Daoy (cell line): ENCODE data around the gene C1QL2. TPM values are rescaled to one million over a fixed set of nuclear protein-coding genes. Genes with fewer than 3 reads are reported as not detected.

Source experiments
- DNase-seq: peaks from one replicate; pipeline ENCODE4 v3.0.0-alpha.2; 2015; ENCODE audit warnings: low read depth
- total RNA-seq: library from RNA; depleted of rRNA; stranded (reverse); fragments of >200 nt; shearing (Covaris generic); gene quantifications from 2 replicates; pipeline ENCODE4 v1.2.3, GENCODE V29; 2014

Gene C1QL2
- total RNA-seq, 1 experiment from 2014 or later = not detected

DNA sequence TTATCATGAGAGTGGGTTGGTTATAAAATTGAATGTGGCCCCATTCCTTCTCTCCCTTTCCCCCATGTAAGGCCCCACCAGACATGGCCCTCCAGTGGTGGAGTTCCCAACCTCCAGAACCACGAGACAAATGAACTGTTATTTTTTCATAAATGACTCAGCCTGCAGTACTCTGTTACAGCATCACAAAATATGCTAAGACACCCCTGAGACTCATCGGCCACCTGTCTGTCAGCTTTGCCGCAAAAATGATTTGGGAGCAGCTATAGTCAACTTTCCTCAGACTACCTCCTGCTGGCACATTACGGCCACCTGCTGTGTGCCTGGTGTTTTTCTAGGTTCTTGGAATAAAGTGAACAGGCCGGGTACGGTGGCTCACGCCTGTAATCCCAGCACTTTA, 21.4 kb upstream of the C1QL2 start:
- peak; percentile 73 for DNase-seq

GRCh38 chr2:119179202-119179601, 20.7 kb upstream of the C1QL2 start:
- DNase-seq = peak; percentile 73

DNA sequence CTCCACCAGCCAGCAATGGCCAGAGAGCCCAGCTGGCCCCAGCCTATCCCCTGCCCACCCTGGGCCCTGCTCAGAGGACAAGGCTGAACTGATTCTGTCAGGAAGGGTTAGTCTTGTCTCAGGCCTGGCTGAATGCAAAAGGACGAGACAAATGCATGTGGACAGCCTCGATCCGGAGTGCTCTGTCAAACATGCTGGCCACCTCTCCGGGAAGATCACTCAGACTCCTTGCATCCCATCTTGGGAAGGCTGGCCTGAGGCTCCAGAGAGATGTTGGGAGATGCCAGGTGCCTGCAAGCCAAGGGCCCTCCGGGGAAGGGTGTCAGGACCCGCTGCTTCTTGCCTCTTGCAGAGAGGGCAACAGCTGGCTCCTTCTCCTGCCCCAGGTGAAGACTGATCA, 20.2 kb upstream of the C1QL2 start:
- DNase-seq = no peak

- no peak for DNase-seq
Observed at GRCh38 chr2:119177838-119178190, 19.3 kb upstream of the C1QL2 start.

- no peak for DNase-seq
Observed at GRCh38 chr2:119177171-119177837, 18.8 kb upstream of the C1QL2 start.

DNA sequence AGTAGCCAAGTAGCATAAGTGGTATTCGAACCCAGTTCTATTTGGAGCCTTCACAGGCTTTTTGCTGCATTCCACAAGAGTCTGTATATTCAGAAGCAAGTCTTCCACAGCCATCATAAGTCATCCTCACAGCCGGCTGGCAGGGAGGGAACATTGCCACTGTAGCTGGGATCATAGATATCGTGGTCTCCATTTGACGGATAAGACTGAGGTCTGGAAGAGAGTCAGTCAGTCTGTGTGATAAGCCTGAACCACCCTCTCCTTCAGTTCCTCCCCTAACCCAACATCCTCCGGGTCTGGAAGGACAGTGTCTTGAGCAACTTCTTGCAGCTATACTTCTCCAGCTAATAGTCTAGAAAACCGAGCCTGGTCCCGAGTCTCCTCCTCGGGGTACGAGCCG, 17.0 kb upstream of the C1QL2 start:
- no peak for DNase-seq

DNA sequence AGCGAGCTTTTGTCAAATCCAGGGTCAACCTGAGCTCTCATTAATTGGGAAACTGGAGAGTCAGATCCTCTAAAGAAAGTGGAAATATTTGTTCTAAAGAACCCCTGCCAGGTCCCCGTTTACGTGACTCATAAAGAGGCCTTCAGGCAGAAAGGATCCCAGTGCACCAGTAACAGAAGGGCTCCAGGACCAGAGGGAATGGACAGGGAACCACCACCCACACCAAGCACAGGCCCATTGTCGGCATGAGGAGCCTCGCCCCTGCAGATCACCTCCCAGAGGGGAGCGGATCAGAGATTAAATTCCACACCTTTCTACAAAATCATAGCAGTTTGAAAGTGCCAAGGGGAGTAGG, 16.4 kb upstream of the C1QL2 start:
- DNase-seq = peak; percentile 52

DNA sequence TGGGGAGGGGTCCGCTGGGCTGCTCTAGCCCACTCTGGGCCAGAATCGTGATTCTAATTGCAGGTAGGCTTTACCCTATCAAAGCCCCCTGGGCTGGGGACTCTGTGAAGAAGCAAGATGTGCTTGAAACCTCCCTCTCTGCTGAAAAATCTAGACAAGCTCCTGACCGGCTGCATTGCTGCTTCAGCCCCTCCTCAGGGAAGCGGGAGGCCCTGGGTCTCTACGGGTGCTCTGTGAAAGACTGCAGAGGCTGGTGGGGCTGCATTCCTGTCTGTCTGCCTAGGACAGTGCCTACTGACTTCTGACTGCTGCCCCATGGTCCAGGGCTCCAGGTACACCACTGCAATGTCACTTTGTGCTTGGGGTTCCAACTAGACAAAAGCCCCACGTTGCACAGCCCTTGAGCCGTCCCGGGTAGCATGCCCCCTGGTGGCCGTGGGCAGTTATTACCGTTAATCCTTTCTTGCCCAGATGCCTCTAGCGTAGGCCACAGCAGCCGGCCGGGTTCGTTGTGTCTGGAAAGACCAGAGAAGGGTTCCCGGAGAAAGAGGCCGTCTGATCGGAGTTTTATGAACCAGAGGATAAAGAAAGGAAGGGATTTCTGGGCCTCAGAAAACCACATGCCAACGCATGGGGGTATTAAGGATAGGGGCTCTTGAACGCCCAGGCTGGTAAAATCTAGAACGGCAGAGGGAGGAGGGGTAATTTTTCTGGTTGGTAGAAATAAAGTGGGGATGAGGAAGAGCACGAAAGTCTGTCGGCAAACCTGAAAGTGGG, 15.9 kb upstream of the C1QL2 start:
- peak; percentile 66 for DNase-seq

GRCh38 chr2:119173556-119174060, 15.1 kb upstream of the C1QL2 start:
- DNase-seq = no peak

DNA sequence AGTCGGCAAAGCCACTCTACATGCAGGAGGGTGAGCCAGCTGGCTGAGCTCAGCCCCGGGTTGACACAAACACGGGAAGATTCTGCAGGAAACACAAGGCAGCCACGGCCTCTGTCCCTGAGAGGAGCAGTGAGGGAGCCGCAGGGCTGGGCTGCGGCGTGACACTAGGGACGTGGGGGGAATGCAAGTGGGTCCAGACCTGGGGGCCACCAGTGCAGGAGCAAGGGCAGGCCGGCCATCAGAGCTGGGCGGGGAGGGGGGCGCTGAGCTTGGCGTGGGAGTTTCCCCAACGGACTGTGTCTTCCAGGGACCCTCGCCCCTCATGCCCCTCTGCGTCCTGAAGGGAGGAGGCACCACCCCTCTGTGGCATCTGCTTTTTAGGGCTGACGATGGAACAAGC, 12.0 kb upstream of the C1QL2 start:
- DNase-seq = no peak

DNA sequence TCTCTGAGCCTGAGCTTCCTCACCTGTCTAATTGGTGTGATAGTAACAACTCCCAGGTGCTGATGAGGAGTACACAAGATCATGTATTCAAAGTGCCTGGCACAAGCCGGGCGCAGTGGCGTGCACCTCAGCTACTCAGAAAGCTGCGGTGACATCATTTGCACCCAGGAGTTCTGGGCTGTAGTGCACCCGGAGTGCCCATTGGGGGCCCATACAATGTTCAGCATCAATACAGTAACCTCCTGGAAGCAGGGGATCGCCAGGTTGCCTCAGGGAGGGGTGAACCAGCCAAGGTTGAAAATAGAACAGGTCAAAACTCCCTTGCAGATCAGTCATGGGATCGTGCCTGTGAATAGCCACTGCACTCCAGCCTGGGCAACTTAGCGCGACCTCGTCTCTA, 11.2 kb upstream of the C1QL2 start:
- no peak for DNase-seq

DNA sequence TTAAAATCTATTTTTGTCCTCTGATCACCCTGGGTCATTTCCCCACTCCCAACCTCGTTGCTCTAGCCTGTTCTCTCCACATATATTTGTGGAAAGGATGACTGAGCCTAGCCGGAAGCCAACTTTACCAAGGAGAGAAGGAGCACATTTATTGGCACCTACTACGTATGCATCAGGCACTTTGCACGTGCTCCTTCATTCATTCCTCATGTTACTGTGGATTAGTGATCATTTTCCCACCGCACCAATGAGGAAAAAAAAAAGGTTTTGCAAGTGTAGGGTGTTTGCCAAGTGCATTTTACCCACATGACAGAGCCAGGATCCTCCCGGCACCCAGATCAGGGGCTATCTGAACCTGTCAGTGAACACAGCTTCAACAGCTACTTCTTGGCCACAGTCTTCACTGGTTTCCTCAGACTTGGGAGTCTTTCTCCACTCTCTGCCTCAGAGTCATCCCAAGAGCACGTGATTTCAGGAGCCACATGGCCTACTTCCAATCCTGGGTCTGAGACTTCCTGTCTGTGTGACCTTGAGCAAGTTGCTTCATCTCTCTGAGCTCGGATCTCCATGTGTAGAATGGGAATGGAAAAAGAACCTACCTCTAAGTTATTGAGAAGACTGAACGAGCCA, 1.9 kb upstream of the C1QL2 start:
- DNase-seq = no peak

DNA sequence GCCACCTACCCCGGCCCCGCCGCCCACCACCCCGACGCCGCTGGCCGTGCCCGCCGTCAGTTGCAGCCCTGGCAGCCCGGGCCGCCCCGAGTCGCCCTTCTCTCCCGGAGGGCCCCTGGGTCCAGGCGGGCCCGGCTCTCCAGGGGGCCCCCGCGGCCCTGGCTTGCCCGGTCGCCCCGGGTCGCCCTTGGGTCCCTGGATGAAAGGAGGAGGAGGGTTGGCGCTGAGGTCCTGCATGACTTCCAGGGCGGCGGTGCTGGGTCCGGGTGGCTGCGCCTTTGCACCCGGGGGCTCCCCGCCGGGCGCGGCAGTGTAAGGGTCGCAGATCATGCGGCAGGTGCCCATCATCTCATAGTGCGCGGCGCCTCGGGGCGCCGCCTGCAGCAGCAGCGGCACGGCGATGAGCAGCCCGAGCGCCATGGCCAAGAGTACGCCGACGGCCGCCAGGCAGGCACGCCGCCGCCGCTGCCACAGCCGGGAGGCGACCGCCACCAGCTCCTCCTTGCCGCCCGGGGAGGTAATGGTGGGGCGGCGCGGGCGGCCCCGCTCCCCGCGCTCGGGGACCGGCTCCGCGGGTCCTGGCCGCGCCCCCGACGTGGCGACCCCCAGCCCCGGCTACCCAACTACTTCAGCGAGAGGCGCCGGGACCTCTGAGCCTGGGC, 570 bp downstream of the C1QL2 start:
- DNase-seq = no peak

DNA sequence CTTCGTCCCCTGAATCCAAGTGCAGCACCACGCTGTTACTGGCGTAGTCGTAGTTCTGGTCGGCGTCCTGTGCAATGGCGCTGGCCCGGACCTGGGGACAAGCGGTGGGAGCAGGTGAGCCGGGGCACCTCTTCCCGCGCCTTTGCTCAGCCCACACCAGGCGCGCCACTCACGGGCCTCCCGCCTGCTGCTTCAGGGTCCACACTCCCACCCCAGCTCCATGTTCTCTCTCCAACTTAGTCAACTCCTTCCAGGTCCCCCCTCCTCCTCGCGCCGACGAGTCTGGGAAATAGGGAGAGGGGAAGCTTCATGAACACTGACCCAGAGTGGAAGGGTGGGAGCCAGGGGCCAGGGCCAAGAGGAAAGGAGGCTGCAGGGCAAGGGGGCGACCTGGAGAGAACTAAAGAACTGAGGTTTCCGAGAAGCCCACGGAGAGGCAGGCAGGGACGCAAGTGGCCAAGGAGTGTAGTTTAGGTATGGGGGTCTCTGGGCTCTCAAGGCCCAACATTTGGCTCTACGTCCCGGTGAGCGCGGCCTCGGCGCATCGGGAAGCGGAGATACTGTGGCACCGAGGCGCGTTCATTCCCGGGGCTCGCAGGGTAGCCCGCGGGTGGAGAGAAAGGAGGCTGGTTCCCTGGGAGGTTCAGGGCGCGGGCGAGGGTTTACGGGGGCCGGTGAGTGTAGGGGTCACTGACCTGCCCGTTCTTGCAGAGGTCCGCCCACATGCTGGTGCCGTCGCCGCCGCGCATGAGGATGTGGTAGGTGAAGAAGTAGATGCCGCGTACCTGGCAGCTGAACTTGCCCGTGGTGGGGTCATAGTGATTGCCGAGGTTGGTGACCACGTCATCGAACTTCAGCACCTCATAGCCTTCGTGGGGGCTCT, 1.4 kb downstream of the C1QL2 start:
- no peak for DNase-seq

DNA sequence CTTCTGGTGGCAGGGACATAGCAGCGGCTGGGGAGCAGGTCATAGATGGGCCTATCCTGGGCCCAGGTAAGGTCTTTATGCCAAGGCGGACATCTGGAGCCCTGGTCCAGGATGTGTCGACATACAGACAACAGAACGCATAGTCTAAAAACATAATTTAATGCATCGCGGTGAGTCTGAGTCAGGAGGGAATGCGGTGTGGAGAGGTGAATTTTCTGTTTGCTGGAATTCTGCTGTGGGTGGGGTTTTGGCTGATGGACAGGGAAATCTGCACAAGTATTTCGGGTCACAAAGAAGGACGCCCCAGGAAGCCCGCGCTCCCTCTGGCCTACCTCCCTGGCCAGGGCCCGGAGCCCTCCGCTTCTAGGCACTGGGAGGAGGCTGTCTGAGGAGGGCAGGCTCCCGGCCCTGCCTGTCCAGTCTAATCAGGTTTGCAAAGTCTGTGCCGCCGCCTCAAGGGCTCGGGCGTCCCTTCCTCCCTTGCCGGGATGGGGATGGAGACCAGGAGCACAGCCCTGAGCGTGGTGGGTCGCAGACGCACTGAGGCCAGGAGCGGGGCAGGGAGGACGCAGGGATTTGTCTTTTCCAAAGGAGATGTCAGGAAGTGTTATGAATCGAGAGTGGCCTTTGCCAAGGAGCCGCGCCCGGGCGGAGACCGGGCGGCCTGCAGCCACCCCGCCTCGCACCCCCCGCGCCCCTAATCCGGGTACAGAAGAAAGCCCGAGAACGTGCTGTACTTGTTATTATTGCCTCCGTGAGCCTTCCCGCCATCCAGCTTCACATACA, 2.3 kb downstream of the C1QL2 start:
- no peak for DNase-seq

DNA sequence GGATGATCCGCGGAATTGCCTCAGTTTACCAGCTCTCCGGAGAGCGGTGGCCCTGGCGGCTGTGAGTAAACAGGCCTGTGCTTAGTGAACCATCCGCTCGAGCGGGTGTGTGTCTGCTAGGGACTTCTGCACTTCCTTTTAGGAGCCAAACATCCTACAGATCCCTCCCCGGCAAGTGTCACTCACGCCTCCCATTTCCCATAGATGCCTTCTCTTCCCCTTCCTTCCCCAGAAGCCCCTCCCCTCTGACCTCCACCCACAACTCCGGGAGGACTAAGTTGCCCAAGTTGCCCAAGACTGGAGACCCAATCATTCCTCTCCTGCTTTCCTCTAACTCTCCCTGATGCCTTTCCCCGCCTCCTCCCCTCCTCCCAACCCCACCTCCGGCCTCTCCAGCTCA, 2.9 kb downstream of the C1QL2 start:
- DNase-seq = no peak

- DNase-seq = no peak
Observed at GRCh38 chr2:119154076-119154475, 4.5 kb downstream of the C1QL2 start.

DNA sequence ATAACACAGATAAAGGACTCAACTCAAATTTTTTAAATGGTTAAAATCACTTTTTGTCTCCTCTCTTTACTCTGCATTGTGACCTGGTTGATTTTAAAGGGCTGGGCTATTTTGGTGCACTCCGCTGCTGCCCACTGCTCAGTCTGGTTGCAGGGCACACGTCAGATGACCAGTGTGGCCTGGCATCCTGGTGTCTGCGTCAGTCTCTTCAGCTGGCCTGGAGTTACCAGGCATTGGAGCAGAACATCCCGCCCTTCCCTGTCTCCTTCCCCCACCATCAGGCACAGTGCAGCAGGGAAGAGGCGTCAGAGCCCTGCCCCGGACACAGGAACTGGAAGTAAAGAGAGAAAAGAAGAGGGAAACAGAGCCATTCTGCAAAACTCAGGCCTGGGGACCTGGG, 8.9 kb downstream of the C1QL2 start:
- DNase-seq = no peak

- no peak for DNase-seq
Observed at GRCh38 chr2:119147776-119148715, 10.5 kb downstream of the C1QL2 start.

- no peak for DNase-seq
Observed at GRCh38 chr2:119144806-119145205, 13.7 kb downstream of the C1QL2 start.
